Adipose tissue (tissue), 3 donors: ENCODE measurements around the gene HIKESHI. TPM values are rescaled to one million over a fixed set of nuclear protein-coding genes. Genes with fewer than 3 reads are reported as not detected.

Experiments
- H3K27ac ChIP-seq: one replicate; pipeline ENCODE4 v1.5.1; 2013; ENCODE audit warnings: low read depth, low read length
- WGBS, 3 donors: extraction: QIAGEN DNeasy Blood & Tissue Kit; methylation state at CpG; one replicate each; pipeline ENCODE4 v1.1.7; 2013; 5-methylcytosine and 5-hydroxymethylcytosine counted together
- polyA plus RNA-seq, 3 donors: library from polyadenylated mRNA; stranded (reverse); fragments of 200-250 nt; gene quantifications; one replicate each; pipeline ENCODE4 v1.2.3, GENCODE V29; 2013
- donor health status: healthy with polysubstance abuse.
- donor health status: Bipolar disorder and iron deficiency.
- donor health status: healthy.

The HIKESHI gene
- polyA plus RNA-seq, 3 donors: 22.3 to 54.4 (median 40.2) TPM

DNA sequence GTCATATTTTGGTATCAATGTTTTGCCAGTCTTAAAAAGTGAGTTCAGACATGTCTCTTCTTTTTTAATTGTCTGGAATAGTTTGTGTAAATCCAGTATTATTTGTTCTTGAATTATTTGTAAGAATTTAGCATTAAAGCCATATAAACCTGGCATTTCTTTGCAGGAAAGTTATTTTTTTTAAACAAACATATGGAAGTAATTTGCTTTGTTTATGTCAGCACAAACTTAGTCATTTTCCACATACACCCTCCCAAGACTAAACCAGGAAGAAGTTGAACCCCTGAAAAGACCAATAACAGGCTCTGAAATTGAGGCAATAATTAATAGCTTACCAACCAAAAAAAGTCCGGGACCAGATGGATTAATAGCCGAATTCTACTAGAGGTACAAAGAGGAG lies 63.5 kb downstream of the HIKESHI start:
- WGBS, 3 donors: 78 to 98% (median 89%) methylated on average over 2 of the region's 2 CpGs
- no peak overlapping the region for H3K27ac ChIP-seq

DNA sequence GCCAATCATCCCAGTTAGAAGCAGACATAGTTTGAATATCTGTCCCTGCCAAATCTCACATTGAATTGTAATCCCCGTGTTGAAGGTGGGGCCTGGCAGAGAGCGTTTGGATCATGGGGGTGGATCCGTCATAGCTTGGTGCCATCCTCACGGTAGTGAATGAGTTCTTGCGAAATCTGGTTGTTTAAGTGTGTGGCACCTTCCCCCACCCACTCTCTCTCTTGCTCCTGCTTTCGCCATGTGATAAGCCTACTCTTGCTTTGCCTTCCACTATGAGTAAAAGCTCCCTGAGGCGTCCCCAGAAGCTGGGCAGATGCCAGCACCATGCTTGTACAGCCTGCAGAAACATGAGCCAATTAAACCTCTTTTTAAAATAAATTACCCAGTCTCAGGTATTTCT lies 67.6 kb downstream of the HIKESHI start:
- no peak overlapping the region for H3K27ac ChIP-seq
- WGBS, 3 donors: 90 to 95% (median 92%) methylated on average over 7 of the region's 7 CpGs

DNA sequence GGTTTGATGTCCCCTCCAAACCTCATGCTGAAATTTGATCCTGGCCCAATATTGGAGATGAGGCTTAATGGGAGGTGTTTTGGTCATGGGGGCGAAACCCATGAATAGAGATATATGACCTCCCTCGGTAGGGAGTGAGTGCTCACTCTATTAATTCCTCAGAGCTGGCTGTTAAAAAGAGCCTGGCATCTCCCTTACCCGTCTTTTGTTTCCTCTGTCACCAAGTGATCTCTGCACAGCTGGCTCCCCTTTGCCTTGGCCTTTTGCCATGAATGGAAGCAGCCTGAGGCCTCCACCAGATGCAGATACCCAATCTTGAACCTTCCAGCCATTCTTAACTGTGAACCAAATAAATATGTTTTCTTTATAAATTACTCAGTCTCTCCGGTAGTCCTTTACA lies 68.1 kb downstream of the HIKESHI start:
- no peak overlapping the region for H3K27ac ChIP-seq
- 82 to 90% (median 85%) methylated on average over 4 of the region's 4 CpGs for WGBS, 3 donors

DNA sequence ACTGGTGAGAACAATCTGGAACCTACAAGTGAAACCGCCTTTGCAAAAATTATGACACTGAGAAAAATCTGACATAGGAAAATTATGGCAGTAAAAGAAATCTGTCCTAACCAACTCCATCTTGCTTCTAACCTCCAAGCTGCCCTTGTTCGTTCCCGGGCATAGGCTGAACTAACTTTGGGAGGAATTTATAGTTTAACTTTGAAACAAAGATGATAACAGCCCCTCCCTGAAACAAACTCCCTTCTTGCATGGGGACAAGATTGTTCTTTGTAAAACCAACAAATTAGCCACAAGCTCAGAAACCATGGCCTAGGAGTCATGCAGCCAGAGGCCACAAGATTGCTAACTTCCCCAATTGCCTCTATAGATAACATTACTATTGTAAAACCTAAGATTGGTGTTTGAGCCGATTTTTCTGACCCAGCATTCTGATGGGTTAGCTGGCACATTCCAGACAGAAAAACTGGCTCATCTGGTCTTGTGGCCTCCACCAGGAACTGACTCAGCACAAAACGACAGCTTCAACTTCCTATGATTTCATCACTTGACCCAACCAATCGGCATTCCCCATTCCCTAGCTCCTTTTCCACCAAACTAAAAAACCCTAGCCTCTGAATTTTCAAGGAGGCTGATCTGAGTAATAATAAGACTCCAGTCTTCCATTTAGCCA lies 69.0 kb downstream of the HIKESHI start:
- no peak overlapping the region for H3K27ac ChIP-seq
- 64 to 70% (median 67%) methylated on average over 6 of the region's 6 CpGs for WGBS, 3 donors

DNA sequence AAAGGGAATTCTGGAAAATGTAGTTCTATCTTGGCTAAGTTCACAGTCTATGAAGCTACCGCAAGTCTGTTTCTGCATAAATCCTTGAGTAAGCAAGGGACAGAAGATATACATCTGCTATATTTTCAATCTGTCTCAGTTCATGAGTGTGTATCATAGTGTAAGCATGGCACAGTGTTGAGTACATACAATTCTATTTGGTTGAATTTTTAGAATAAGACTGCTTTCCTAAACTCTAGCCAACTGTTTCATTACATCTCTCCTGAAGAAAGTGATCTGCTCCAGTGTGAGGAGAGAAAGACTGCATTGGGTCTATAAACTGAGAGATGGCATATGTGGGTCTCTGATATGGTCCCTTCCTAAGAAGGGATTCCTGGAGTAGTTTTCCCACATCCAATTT lies 70.0 kb downstream of the HIKESHI start:
- 95 to 100% (median 97%) methylated on average over 1 of the region's 1 CpG for WGBS, 3 donors
- no peak overlapping the region for H3K27ac ChIP-seq

DNA sequence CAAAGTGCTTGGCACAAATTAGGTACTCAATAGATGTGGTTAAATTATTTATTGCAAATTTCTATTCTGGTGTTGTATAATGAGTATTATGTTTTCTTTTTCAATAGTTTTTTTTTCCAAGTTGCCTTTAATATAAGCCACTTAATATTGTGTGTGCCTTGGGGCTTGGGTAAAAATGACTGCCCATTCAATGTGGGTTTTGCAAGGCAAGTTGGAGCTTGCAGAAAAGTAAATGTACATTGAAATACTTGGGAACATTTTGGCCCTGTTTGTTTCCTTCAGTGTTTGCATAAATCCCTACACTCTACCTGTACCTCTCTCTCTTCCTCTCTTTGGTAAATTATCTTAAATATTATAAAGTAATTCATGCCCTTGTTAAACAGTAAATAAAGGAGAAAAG lies 70.5 kb downstream of the HIKESHI start:
- no peak overlapping the region for H3K27ac ChIP-seq

DNA sequence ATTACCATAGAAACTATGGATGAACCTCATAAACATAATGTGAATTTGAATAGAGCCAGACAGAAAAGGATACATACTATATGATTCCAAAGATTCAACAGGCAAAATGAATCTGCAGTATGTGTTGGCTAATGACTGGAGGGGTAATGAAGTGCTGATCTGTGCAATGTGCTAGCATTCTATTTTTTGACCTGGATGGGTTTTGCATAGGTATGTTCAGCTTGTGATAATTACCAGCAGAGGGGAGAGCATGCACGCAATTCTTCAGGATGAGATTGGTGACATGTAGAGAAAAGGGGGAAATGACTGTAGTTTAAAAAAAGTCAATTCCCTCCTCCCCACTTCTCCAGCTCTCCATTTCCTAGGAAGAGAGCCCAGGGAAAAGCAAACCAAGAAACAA lies 72.0 kb downstream of the HIKESHI start:
- no peak overlapping the region for H3K27ac ChIP-seq
- 18 to 37% (median 27%) methylated on average over 1 of the region's 1 CpG for WGBS, 3 donors

DNA sequence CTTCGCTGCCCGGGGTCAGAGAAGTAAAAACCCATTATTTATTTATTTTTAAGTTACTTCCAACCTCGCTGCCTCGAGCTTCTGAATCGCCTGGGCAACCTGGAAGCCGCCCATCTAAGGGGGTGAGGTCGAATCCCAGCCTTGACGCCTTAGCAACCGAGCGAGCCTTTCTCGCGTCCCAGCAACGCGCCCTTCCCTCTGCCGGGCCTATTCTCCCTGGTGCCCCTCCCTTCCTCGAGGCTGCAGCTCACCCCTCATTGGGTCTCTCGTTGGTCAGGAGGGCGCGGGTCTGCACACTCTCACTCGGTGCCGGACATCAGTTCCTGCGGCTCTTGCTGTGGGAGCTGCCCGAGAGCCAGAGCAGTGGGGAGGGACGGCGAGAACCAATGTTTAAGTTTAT lies 72.5 kb downstream of the HIKESHI start, which contains the start of gene CCDC81:
TSS of gene CCDC81 (plus strand) at position 302 of the 400 bp plus-strand sequence. CDS start 277 bp downstream, outside the sequence.
- no peak within 1 kb of the TSS for H3K27ac ChIP-seq
- 8 to 12% (median 10%) methylated on average over 25 of the region's 25 CpGs for whole genome bisulfite sequencing, 3 donors

DNA sequence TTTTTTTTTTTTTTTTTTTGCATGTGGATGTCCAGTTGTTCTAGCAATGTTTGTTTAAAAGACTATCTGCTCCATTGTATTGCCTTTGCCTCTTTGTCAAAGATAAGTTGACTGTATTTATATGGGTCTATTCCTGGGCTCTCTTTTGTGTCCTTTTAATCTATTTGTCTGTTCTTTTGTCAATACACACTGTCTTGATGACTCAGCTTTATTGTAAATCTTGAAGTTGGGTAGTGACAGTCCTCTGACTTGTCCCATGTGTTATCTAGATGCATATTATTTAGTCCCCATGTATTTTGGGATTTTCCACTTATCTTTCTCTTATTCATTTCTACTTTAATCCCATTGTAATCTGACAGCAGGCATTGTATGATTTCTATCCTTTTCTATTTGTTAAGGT lies 75.9 kb downstream of the HIKESHI start:
- no peak overlapping the region for H3K27ac ChIP-seq

DNA sequence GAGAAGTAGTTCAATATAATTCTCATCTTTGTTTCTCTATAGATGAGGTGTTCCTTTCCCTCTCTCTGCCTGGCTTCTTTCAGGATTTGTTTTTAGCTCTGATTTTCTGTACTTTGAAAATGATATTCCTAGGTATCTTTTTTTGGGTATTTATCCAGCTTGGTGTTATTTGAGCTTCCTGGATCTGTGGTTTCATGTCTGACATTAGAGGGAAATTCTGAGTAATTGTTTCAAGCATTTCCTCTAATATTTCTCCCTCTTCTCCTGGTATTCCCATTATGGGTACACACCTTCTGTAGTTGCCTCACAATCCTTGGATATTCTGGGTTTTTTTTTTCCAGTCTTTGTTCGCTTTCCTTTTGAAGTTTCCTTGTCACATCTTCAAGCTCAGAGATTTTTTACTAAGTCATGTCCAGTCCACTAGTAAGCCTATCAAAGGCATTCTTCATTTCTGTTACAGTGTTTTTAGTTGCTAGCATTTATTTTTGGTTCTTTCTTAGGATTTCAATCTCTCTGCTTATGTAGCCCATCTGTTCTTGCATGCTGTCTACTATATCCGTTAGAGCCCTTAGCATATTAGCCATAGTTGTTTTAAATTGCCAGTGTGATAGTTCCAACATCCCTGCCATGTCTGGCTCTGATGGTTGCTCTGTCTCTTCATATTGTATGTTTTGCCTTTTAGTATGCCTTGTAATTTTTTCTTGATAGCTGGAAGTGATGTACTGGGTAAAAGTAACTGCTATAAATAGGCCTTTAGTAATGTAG lies 78.4 kb downstream of the HIKESHI start:
- 91 to 93% (median 92%) methylated on average over 2 of the region's 2 CpGs for WGBS, 3 donors

DNA sequence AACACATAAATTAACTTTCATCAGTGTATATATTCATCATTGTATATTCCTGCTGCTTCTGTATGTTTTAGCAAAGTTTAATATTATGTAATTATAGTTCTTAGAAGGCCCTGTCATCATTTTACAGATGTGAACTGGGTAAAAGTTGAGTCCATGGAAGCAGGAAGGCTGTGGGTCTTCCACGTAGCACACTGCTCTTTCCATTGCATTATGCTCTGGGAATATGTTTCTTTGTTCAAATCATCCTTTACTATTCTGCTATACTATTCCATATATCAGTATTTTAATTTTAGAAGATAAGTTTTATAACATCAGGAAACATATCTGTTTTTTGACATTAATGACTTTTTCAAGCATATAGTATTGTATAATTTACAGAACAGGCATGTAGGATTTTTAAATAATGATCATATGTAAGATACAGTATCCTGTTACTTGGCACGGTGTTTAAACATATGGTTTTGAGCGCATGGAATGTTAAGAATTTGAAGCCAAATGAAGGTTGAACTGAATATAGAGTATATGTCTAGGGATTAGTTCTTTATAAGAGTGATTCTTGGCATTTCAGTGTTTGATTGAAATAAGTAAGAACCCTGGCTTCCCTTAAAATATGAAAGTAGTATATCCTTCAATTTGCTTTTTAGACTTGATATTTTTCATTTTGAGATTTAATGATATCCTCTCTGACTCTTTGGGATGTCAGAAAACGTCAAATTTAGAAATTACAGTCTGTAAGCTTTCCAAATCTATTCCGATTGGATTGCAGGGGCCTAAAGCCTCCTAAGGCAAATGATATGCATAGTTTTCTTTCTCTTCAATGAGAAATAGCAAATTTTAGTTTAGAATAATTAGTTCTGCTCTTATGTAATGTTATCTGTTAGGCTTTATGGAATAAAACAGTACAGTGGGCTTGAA lies 81.3 kb downstream of the HIKESHI start:
- H3K27ac ChIP-seq: no peak overlapping the region
- WGBS, 3 donors: 75 to 79% (median 79%) methylated on average over 5 of the region's 5 CpGs

More for the DNA sequence above, 78.4 kb downstream of the HIKESHI start:
- H3K27ac ChIP-seq: no peak overlapping the region

DNA sequence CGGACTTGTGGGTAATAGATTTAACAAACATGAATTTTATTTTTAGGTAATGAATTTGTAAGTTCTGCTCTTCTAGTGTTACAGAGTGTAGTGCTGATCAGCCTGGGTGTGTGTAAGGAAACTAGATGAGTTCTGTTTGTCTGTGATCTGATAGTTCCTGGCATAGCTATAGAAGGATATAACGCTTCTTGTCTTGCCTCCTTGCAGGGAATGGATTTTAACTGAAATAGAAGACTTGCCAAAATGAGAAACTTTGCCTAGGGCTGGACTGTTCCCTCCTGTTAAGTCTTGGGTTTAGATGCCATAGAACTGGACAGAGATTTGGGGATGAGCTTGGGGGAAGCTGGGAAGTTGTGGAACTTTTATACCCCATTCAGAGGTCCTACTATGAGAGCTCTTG lies 84.2 kb downstream of the HIKESHI start:
- H3K27ac ChIP-seq: no peak overlapping the region
- WGBS, 3 donors: 86 to 92% (median 91%) methylated on average over 2 of the region's 2 CpGs

DNA sequence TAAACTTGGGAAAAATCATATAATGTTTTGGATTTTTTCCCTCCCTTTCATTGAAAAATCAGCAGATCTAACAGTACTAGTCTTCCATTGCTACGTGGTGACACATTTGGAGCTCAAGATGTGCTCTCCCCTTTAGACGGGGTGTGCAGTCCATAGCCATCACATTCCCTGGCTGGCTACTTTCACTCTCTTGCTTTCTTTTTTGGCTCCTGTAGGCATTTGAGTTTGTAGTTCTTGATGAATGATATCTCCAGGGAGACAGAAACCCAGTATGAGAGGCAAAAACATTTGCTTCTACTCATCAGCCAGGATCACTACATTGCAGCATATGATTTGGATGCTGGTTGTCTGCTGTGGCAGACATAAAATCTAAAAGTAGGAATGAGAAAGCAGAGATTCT lies 84.7 kb downstream of the HIKESHI start:
- WGBS, 3 donors: 66 to 93% (median 74%) methylated on average over 2 of the region's 2 CpGs

DNA sequence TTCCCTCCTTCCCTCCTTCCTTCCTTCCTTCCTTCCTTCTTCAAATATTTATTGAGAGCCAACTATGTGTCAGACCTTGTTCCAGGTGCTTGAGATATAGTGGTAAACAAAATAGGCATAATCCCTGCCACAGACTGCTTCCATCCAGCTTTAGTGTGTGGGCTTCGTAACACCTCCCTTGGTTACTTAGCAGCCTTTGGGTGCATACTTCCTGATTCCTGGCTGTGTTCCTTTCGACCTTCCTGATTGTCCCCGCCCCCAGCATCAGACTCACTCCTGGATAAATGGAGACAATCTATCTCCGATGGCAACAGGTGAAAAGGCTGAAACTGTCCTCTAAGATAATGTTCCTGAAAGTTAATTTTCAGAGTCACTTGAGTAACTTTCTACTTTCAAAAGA lies 86.2 kb downstream of the HIKESHI start:
- H3K27ac ChIP-seq: no peak overlapping the region
- 51 to 74% (median 69%) methylated on average over 4 of the region's 4 CpGs for WGBS, 3 donors

More for the DNA sequence above, 84.7 kb downstream of the HIKESHI start:
- H3K27ac ChIP-seq: no peak overlapping the region

DNA sequence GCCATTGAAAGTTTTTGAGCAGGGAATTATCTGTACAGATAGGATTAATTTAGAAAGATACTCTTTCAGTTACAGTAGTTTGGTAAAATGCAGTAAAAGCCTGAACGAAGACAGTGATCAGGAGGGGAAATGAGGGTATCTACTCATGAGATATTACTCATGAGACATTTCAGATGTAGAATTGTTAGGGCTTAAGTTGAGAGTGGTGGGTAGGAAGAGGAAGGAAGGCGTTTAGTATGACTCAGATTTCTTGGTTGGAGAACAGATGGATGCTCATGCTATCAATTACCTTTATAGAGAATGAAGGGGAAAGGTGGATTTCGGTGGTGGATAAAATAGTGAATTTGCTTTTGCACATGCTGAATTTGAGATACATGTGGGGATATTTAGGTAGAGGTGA lies 88.4 kb downstream of the HIKESHI start:
- 78 to 89% (median 86%) methylated on average over 3 of the region's 3 CpGs for WGBS, 3 donors
- H3K27ac ChIP-seq: no peak overlapping the region

DNA sequence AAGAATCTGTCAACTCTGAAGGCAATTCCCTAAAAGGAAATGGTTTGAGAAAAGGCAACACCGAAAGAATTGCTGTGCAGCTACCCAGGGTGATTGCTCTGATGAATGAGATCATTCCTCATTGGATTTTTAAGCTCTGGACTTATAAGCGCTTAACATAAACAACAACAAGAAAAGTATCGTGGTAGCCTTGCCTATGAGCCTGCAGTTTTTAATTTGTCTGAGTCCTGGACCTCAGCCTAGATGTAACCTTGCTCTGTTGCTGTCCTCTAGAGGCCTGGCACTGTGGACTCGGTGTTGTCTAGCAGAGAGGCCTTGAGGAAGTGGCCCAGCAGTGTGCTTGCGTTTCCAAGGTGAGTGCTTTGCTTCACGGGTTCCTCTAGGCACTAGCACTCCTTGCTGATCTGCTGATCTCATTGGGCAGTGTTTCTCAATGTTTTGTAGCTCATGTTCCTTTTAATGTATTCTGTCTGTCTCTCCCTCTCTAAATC lies 93.1 kb downstream of the HIKESHI start:
- H3K27ac ChIP-seq: no peak overlapping the region
- 44 to 53% (median 47%) methylated on average over 6 of the region's 6 CpGs for WGBS, 3 donors
